DOHH2 (cell line): Measurements from ENCODE around the gene CFAP92.

Experiments used
- H3F3A ChIP-seq: fragments of 200-600 bp; sonication (generic), shearing (Covaris generic); 2 replicates; pipeline ENCODE4 v1.6.0; 2016; ENCODE audit warnings: antibody characterized with exemption, mild to moderate bottlenecking; ENCODE audit not compliant: control insufficient read depth, insufficient read depth
- H3K27ac ChIP-seq: fragments of 200-600 bp; sonication (generic); 2 replicates; pipeline ENCODE4 v1.5.1; 2014; ENCODE audit warnings: low read depth, mild to moderate bottlenecking, low read length, moderate library complexity
- H3K27me3 ChIP-seq: fragments of 200-600 bp; sonication (generic); 2 replicates; pipeline ENCODE4 v1.6.1; 2014; ENCODE audit warnings: mild to moderate bottlenecking, low read length, mixed read lengths; ENCODE audit not compliant: control insufficient read depth
- H3K36me3 ChIP-seq: fragments of 200-600 bp; sonication (generic); 2 replicates; pipeline ENCODE4 v1.6.1; 2014; ENCODE audit warnings: mild to moderate bottlenecking, low read length, moderate library complexity, mixed read lengths; ENCODE audit not compliant: control insufficient read depth
- H3K4me1 ChIP-seq: fragments of 200-600 bp; sonication (generic); 2 replicates; pipeline ENCODE4 v1.6.1; 2014; ENCODE audit warnings: mild to moderate bottlenecking, low read length, mixed read lengths; ENCODE audit not compliant: control insufficient read depth
- H3K4me2 ChIP-seq: fragments of 200-600 bp; sonication (generic); 2 replicates; pipeline ENCODE4 v1.6.0; 2014; ENCODE audit warnings: mild to moderate bottlenecking, low read length, moderate library complexity
- H3K4me3 ChIP-seq: fragments of 200-600 bp; sonication (generic); 2 replicates; pipeline ENCODE4 v1.5.1; 2014; ENCODE audit warnings: mild to moderate bottlenecking, low read length, mixed read lengths
- H3K79me2 ChIP-seq: fragments of 200-600 bp; sonication (generic); 2 replicates; pipeline ENCODE4 v1.6.1; 2014; ENCODE audit warnings: mild to moderate bottlenecking, low read length, mixed read lengths; ENCODE audit not compliant: control insufficient read depth
- H3K9me2 ChIP-seq: fragments of 200-600 bp; sonication (generic); replicated peaks from 2 replicates; pipeline ENCODE4 v1.6.1; 2014; ENCODE audit warnings: mild to moderate bottlenecking, low read length, mixed read lengths; ENCODE audit not compliant: control insufficient read depth
- H3K9me3 ChIP-seq: fragments of 200-600 bp; sonication (generic); 2 replicates; pipeline ENCODE4 v1.6.1; 2014; ENCODE audit warnings: antibody characterized with exemption, low read length, mixed read lengths; ENCODE audit not compliant: control insufficient read depth, insufficient read depth
- H4K20me1 ChIP-seq: fragments of 200-600 bp; sonication (generic); 2 replicates; pipeline ENCODE4 v1.6.0; 2014; ENCODE audit warnings: low read depth, mild to moderate bottlenecking, antibody characterized with exemption, low read length, moderate library complexity; ENCODE audit not compliant: control insufficient read depth, insufficient read depth
- CTCF ChIP-seq: fragments of 200-600 bp; sonication (generic); IDR thresholded peaks from one replicate; pipeline ENCODE4 v1.5.1; 2014; ENCODE audit warnings: antibody characterized with exemption, mild to moderate bottlenecking, low read depth, low read length; ENCODE audit not compliant: poor library complexity, severe bottlenecking
- EZH2phosphoT487 ChIP-seq: fragments of 200-600 bp; sonication (generic); IDR thresholded peaks from 2 replicates; pipeline ENCODE4 v1.6.1; 2017; ENCODE audit warnings: borderline replicate concordance, mild to moderate bottlenecking, antibody characterized with exemption, low read length, moderate library complexity, mixed read lengths

CFAP92 gene

DNA sequence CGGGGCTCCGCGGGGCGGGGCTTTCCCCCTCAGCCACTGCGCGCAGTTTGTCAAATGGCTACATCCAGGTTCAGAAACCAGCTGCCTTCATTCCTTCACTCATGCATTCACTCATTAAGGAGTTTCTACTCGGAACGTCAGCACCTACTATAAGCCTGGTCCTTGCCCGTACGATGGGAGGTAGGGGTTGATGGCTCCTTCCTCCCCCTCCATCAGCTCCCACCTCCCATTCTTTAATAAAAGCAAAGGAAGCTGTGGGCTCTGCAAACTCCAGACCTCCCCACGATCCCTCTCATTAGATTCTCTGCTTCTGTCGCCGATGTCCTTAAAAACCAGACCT lies 267 bp upstream of the CFAP92 start:
- Histone ChIP-seq H3K9me3 (no peaks in the 10 kb centered on the region), H3F3A (no peaks in the 10 kb centered on the region), H3K4me2 (peak overlapping the region; percentile 82), H3K79me2 (no peaks in the 10 kb centered on the region), H3K27me3 (peaks cover 25% of the 10 kb centered on the region), H3K36me3 (no peaks in the 10 kb centered on the region), H3K4me3 (peak overlapping the region; percentile 67), H3K27ac (no peak overlapping the region), H3K4me1 (peaks cover 28% of the 10 kb centered on the region), H3K9me2 (no peaks in the 10 kb centered on the region), H4K20me1 (no peaks in the 10 kb centered on the region)
- no peak for TF ChIP-seq EZH2phosphoT487
- TF ChIP-seq CTCF: no peak

DNA sequence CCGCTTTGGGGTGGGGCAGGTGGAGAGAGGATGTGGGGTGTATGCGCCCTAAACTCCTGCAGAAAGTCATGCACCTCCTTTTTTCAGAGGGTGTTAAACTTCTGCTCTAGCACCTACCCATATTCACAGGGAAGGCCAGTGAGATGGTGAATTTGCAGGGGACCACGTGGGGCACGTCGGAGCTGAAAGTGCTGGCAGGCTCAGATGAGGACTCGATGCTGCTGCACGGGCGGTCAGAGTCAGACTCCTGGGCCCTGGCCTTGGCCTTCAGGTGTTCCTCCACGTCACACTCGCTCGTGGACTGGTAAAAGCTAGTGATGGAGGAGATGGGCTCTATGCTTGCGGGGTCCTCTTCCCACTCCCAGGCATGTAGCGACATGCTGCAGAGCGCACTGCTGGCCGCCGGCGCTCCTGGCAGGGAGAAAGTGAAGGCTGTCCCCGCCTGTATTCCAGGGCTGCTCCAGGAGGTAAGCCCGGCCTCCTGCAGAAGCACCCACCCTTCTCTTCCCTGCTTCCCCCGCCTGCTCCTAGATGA lies 883 bp downstream of the CFAP92 start:
- no peaks in the 10 kb centered on the region for H3K79me2 ChIP-seq
- H3K9me3 ChIP-seq: no peaks in the 10 kb centered on the region
- no peak overlapping the region for H3K4me2 ChIP-seq
- H3K9me2 ChIP-seq: no peaks in the 10 kb centered on the region
- no peaks in the 10 kb centered on the region for H3K36me3 ChIP-seq
- peaks cover 18% of the 10 kb centered on the region for H3K4me1 ChIP-seq
- H3F3A ChIP-seq: no peaks in the 10 kb centered on the region
- no peak for TF ChIP-seq CTCF
- no peak for TF ChIP-seq EZH2phosphoT487
- H3K27me3 ChIP-seq: peaks cover 16% of the 10 kb centered on the region
- no peak overlapping the region for H3K4me3 ChIP-seq
- H4K20me1 ChIP-seq: no peaks in the 10 kb centered on the region
- H3K27ac ChIP-seq: no peak overlapping the region

GRCh38 chr3:128991355-128991895 lies 2.5 kb downstream of the CFAP92 start:
- TF ChIP-seq EZH2phosphoT487 (no peak), CTCF (no peak)
- no peak overlapping the region for H3K4me2 ChIP-seq
- H3F3A ChIP-seq: no peaks in the 10 kb centered on the region
- no peak overlapping the region for H3K27ac ChIP-seq
- peaks cover 11% of the 10 kb centered on the region for H3K27me3 ChIP-seq
- H3K36me3 ChIP-seq: no peaks in the 10 kb centered on the region
- H3K9me2 ChIP-seq: no peaks in the 10 kb centered on the region
- no peaks in the 10 kb centered on the region for H3K9me3 ChIP-seq
- H4K20me1 ChIP-seq: no peaks in the 10 kb centered on the region
- no peaks in the 10 kb centered on the region for H3K79me2 ChIP-seq
- H3K4me3 ChIP-seq: no peak overlapping the region
- H3K4me1 ChIP-seq: peaks cover 18% of the 10 kb centered on the region
